ENCODE data around the gene CCDC88A. TPM values are rescaled to one million over a fixed set of nuclear protein-coding genes. Genes with fewer than 3 reads are reported as not detected.

Gene CCDC88A
- total RNA-seq, 2 experiments from 2014 or later: 11.0 to 12.9 TPM

GRCh38 chr2:55428258-55428657 lies 8.6 kb upstream of the CCDC88A start:
- Mint-ChIP-seq H3K27me3 (peaks cover 12% of the 10 kb centered on the region), H3K9me3 (no peaks in the 10 kb centered on the region), H3K4me3 (no peak overlapping the region), H3K4me1 (ENCODE audit: low read depth) (no peaks in the 10 kb centered on the region), H3K36me3 (ENCODE audit: low read depth) (no peaks in the 10 kb centered on the region), H3K27ac (no peak overlapping the region)
- no peak for TF ChIP-seq CTCF (IDR thresholded peaks at IDR 0.05)
- Histone ChIP-seq H3K4me1 (ENCODE audit: insufficient read depth, low read length) (no peaks in the 10 kb centered on the region), H3K27me3 (ENCODE audit: control insufficient read depth in 1 of 2, insufficient read depth in 2 of 2, low read length in 2 of 2) (peaks cover 0 to 3% of the 10 kb centered on the region in 2 experiments), H3K9me3 (ENCODE audit: control insufficient read depth in 1 of 2, insufficient read depth in 1 of 2, low read length in 2 of 2) (no peaks in the 10 kb centered on the region), H3K4me3 (ENCODE audit: low read length) (no peak overlapping the region), H3K27ac (ENCODE audit: low read depth in 1 of 2, low read length in 2 of 2) (no peak overlapping the region), H3K36me3 (ENCODE audit: insufficient read depth, low read length) (no peaks in the 10 kb centered on the region)
- ChIA-PET POLR2A (no interaction called here), CTCF (interaction anchor here (2.5 kb wide), 1 partner anchor 10 kb away, joined by 6 read pairs; no protein-coding TSS in a partner anchor)
- no peak for DNase-seq
- ATAC-seq (ENCODE audit: poor library complexity): no peak
- intact Hi-C loops (cut with DNase I, micrococcal nuclease): loop anchor here (5.0 to 10.0 kb wide), 4 partner anchors 187 to 1516 kb away; partner anchors contain the start of gene PPP4R3B (in 1 of the 2)

- Mint-ChIP-seq H3K27ac (no peak overlapping the region), H3K9me3 (no peaks in the 10 kb centered on the region), H3K4me3 (no peak overlapping the region), H3K27me3 (peaks cover 12% of the 10 kb centered on the region), H3K36me3 (ENCODE audit: low read depth) (peaks cover 1% of the 10 kb centered on the region), H3K4me1 (ENCODE audit: low read depth) (peaks cover 9% of the 10 kb centered on the region)
- Histone ChIP-seq H3K36me3 (ENCODE audit: insufficient read depth, low read length) (no peaks in the 10 kb centered on the region), H3K4me3 (ENCODE audit: low read length) (no peak overlapping the region), H3K27ac (ENCODE audit: low read depth in 1 of 2, low read length in 2 of 2) (no peak overlapping the region), H3K27me3 (ENCODE audit: control insufficient read depth in 1 of 2, insufficient read depth in 2 of 2, low read length in 2 of 2) (peaks cover 0 to 3% of the 10 kb centered on the region in 2 experiments), H3K4me1 (ENCODE audit: insufficient read depth, low read length) (peaks cover 5% of the 10 kb centered on the region), H3K9me3 (ENCODE audit: control insufficient read depth in 1 of 2, insufficient read depth in 1 of 2, low read length in 2 of 2) (no peaks in the 10 kb centered on the region)
- POLR2A ChIA-PET: no interaction called here
- DNase-seq: peak in 2 of 14 experiments; percentile 19 to 34
- intact Hi-C loops (cut with DNase I, micrococcal nuclease): loop anchor here (5.0 to 10.0 kb wide), 4 partner anchors 189 to 1513 kb away; partner anchors contain the start of gene PPP4R3B (in 1 of the 2)
- no peak for TF ChIP-seq CTCF (IDR thresholded peaks at IDR 0.05)
- CTCF ChIA-PET: no interaction called here
- no peak for ATAC-seq (ENCODE audit: poor library complexity)
Observed at GRCh38 chr2:55425431-55425831, 5.8 kb upstream of the CCDC88A start.

- H3K27me3 ChIP-seq (ENCODE audit: control insufficient read depth in 1 of 2, insufficient read depth in 2 of 2, low read length in 2 of 2): peaks cover 0 to 3% of the 10 kb centered on the region in 2 experiments
- peaks cover 23% of the 10 kb centered on the region for H3K4me1 Mint-ChIP-seq (ENCODE audit: low read depth)
- H3K27ac Mint-ChIP-seq: no peak overlapping the region
- peak overlapping the region; percentile 58 for H3K4me3 Mint-ChIP-seq
- no peak for DNase-seq
- no peak overlapping the region for H3K4me3 ChIP-seq (ENCODE audit: low read length)
- H3K36me3 Mint-ChIP-seq (ENCODE audit: low read depth): peaks cover 12% of the 10 kb centered on the region
- H3K4me1 ChIP-seq (ENCODE audit: insufficient read depth, low read length): peaks cover 12% of the 10 kb centered on the region
- ChIA-PET POLR2A (no interaction called here), CTCF (interaction anchor here (0.9 kb wide), 1 partner anchor 9 kb away, joined by 3 read pairs; no protein-coding TSS in a partner anchor)
- TF ChIP-seq CTCF (IDR thresholded peaks at IDR 0.05): no peak
- intact Hi-C loops (cut with DNase I, micrococcal nuclease): loop anchor here (5.0 to 10.0 kb wide), 5 partner anchors 94 to 408 kb away; partner anchors contain the start of genes CFAP36 (in 2 of the 2) and PPP4R3B (in 1 of the 2)
- ATAC-seq (ENCODE audit: poor library complexity): no peak
- peaks cover 12% of the 10 kb centered on the region for H3K27me3 Mint-ChIP-seq
- no peaks in the 10 kb centered on the region for H3K9me3 ChIP-seq (ENCODE audit: control insufficient read depth in 1 of 2, insufficient read depth in 1 of 2, low read length in 2 of 2)
- no peaks in the 10 kb centered on the region for H3K36me3 ChIP-seq (ENCODE audit: insufficient read depth, low read length)
- no peak overlapping the region for H3K27ac ChIP-seq (ENCODE audit: low read depth in 1 of 2, low read length in 2 of 2)
- no peaks in the 10 kb centered on the region for H3K9me3 Mint-ChIP-seq
Observed at GRCh38 chr2:55422876-55423665, 3.4 kb upstream of the CCDC88A start.
